VCaP (cell line): ENCODE data around the gene NDUFS8.
A peak's percentile ranks its signal among the peaks of the same experiment; 100 is the strongest.

ENCODE experiments used
- H3K27ac ChIP-seq: fragments of 450-650 bp; 2 replicates; pipeline ENCODE4 v1.5.1; 2017
- TF ChIP-seq, protein P1 (sequence below): fragments of 450-650 bp; conservative IDR thresholded peaks from 2 replicates; pipeline ENCODE4 v1.5.1; 2017; ENCODE audit warnings: mild to moderate bottlenecking, moderate library complexity

NDUFS8 gene

DNA sequence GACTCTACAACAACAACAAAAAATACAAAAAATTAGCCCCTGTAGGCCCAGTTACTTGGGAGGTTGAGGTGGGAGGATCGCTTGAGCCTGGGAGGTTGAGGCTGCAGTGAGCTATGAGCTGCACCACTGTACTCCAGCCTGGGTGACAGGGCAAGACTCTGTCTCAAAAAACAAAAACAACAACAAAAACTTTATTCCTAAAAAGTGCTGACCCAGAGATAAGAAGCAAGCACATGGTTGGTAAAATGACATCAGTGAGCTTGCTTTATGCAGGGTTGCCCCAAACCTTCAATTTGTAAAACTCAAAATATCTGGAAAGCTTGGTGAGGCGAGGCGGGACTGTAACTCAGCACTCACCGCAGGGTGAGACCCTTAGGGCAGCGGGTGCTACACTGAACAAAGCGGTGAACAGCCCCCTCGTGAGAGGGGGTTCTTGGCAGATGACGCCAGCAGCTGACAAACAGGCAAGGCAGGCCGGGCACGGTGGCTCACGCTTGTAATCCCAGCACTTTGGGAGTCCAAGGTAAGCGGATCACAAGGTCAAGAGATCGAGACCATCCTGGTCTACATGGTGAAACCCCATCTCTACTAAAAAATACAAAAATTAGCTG lies 4.9 kb downstream of the NDUFS8 start:
- no peak overlapping the region for H3K27ac ChIP-seq
- TF ChIP-seq, protein P1, sequence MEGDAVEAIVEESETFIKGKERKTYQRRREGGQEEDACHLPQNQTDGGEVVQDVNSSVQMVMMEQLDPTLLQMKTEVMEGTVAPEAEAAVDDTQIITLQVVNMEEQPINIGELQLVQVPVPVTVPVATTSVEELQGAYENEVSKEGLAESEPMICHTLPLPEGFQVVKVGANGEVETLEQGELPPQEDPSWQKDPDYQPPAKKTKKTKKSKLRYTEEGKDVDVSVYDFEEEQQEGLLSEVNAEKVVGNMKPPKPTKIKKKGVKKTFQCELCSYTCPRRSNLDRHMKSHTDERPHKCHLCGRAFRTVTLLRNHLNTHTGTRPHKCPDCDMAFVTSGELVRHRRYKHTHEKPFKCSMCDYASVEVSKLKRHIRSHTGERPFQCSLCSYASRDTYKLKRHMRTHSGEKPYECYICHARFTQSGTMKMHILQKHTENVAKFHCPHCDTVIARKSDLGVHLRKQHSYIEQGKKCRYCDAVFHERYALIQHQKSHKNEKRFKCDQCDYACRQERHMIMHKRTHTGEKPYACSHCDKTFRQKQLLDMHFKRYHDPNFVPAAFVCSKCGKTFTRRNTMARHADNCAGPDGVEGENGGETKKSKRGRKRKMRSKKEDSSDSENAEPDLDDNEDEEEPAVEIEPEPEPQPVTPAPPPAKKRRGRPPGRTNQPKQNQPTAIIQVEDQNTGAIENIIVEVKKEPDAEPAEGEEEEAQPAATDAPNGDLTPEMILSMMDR = no peak

DNA sequence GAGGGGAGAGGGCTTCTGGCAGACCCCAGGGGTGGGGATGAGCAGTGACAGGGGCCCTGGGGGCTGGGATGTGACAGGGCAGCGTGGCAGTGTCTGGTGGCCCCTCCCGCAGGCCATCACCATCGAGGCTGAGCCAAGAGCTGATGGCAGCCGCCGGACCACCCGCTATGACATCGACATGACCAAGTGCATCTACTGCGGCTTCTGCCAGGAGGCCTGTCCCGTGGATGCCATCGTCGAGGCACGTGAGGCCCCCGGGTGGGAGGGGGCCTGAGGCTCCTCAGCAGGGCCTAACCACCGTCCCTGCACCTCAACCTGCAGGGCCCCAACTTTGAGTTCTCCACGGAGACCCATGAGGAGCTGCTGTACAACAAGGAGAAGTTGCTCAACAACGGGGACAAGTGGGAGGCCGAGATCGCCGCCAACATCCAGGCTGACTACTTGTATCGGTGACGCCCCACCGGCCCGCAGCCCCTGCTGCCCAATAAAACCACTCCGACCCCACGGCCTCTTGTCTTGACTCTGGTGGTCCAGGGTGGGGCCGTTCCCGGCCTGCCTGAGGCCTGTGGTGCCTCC lies 5.7 kb downstream of the NDUFS8 start:
- TF ChIP-seq, protein P1 = no peak
- H3K27ac ChIP-seq = peak overlapping the region; percentile 10; the same call in 1 of the 2 replicates

DNA sequence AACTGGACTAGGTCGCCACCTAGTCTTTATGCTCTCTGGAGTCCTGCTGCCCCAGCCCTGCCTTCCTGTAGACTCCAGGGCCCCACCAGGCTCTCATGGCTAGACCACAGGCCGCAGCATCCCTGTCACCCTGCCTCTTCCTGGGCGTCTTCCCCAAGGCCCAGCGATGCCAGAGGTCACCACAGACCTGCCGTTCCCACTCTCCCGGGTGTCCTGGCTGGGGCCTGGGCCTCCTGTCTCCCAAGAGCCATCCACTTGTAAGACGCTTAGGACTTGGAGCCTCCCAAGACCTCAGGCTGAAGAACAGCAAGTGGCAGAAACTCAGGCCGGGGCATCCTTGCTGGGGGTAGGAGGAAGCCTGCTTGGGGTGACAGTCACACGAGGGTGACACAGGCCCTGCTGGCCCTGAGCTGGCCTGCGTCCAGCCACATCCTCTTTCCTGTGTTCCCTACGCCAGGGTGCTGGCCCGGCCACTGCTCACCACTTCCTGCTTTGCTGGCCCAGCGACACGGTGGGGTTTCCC lies 6.3 kb downstream of the NDUFS8 start:
- H3K27ac ChIP-seq = peak overlapping the region; percentile 10; the same call in 1 of the 2 replicates
- TF ChIP-seq, protein P1 = no peak

- peak overlapping the region; percentile 73; the same call in 1 of the 2 replicates for H3K27ac ChIP-seq
- TF ChIP-seq, protein P1 = no peak
Observed at GRCh38 chr11:68037411-68038225, 7.1 kb downstream of the NDUFS8 start.

DNA sequence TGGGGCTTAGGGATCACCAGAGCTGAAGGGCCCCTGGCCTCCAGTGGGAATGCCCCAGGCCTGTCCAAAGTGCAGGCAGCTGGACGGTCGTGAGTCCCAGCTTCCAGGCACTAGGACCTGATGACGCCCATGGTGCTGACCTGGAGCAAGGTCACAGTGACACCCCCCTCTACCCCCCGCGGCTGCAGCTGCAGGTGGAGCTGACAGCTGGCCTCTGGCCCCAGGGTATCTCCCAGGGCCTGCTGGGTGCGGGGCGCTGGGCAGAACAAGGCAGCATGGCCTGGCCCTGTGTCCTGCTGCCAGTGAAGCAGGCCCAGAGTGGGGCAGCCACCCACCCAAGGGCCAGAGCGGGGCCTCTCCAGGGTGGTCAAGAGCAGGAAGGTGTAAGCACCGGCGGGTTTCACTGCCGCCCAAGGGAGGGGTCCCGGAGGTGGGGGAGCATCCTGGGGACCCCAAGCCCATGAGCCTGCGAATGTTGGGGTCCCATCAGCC lies 7.8 kb downstream of the NDUFS8 start:
- TF ChIP-seq, protein P1 = no peak
- peak overlapping the region; percentile 73; the same call in 1 of the 2 replicates for H3K27ac ChIP-seq

GRCh38 chr11:68038718-68039525 lies 8.4 kb downstream of the NDUFS8 start, which contains the start of gene TCIRG1:
TCIRG1 (plus strand) TSS chr11:68039025; CDS start chr11:68041272, 2,247 bp downstream.
- TF ChIP-seq, protein P1 = no peak
- peak within 1 kb of the TSS; percentile 73 for H3K27ac ChIP-seq
